ENCODE results near the gene DENND1A.

DNA sequence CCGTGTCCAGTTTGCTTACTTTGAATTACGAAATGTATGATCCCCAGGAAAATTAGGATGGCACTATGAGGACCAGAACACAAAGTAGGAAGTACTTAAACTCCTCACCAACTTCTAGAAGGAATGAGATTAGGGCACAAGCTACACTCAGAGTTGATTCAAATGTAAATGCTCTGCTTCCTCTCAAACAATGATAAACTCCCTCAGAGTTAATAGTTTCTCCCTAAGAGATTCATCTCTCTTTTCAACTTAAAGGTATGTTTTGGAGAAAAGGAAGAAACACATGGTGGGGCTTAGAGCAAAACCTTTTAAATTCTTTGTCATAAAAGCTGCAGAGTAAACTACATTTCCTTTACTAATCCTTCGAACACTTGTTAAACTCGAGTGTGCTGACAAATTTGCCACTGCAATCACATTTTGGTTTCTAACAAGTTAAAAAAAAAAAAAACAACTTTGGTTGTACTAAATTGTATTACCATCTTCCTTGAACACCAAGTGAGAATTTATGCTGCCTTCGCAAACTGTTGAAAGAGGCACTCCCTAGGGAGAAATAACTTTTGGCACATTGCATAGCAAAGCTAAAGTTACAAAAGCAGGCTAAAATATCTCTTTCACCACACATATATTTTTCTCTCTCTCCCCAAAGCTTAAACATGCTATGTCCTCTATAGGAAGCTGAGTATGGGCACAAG is 66.6 kb downstream of the DENND1A start:
- TF ChIP-seq NANOG (IDR thresholded peaks at IDR 0.05; ENCODE audit: borderline replicate concordance): peak; percentile 99
- TF ChIP-seq, protein P1, sequence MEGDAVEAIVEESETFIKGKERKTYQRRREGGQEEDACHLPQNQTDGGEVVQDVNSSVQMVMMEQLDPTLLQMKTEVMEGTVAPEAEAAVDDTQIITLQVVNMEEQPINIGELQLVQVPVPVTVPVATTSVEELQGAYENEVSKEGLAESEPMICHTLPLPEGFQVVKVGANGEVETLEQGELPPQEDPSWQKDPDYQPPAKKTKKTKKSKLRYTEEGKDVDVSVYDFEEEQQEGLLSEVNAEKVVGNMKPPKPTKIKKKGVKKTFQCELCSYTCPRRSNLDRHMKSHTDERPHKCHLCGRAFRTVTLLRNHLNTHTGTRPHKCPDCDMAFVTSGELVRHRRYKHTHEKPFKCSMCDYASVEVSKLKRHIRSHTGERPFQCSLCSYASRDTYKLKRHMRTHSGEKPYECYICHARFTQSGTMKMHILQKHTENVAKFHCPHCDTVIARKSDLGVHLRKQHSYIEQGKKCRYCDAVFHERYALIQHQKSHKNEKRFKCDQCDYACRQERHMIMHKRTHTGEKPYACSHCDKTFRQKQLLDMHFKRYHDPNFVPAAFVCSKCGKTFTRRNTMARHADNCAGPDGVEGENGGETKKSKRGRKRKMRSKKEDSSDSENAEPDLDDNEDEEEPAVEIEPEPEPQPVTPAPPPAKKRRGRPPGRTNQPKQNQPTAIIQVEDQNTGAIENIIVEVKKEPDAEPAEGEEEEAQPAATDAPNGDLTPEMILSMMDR (conservative IDR thresholded peaks at IDR 0.05; ENCODE audit: low read depth in 2 of 2): no peak
- no peak for TF ChIP-seq EZH2 (IDR thresholded peaks at IDR 0.05; ENCODE audit: low read depth, unreplicated experiment)
- no peak for TF ChIP-seq EZH2phosphoT487 (IDR thresholded peaks at IDR 0.05; ENCODE audit: unreplicated experiment)
- TF ChIP-seq, protein P2, sequence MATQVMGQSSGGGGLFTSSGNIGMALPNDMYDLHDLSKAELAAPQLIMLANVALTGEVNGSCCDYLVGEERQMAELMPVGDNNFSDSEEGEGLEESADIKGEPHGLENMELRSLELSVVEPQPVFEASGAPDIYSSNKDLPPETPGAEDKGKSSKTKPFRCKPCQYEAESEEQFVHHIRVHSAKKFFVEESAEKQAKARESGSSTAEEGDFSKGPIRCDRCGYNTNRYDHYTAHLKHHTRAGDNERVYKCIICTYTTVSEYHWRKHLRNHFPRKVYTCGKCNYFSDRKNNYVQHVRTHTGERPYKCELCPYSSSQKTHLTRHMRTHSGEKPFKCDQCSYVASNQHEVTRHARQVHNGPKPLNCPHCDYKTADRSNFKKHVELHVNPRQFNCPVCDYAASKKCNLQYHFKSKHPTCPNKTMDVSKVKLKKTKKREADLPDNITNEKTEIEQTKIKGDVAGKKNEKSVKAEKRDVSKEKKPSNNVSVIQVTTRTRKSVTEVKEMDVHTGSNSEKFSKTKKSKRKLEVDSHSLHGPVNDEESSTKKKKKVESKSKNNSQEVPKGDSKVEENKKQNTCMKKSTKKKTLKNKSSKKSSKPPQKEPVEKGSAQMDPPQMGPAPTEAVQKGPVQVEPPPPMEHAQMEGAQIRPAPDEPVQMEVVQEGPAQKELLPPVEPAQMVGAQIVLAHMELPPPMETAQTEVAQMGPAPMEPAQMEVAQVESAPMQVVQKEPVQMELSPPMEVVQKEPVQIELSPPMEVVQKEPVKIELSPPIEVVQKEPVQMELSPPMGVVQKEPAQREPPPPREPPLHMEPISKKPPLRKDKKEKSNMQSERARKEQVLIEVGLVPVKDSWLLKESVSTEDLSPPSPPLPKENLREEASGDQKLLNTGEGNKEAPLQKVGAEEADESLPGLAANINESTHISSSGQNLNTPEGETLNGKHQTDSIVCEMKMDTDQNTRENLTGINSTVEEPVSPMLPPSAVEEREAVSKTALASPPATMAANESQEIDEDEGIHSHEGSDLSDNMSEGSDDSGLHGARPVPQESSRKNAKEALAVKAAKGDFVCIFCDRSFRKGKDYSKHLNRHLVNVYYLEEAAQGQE (IDR thresholded peaks at IDR 0.05; ENCODE audit: unreplicated experiment): no peak
- 0 out of 2 replicates have a peak, but pooled peaks have one; percentile 35 for TF ChIP-seq CREB1 (CRISPR knock-in tag; IDR thresholded peaks at IDR 0.05; ENCODE audit: low read depth)
- TF ChIP-seq POLR2AphosphoS5 (IDR thresholded peaks at IDR 0.05; ENCODE audit: low read depth): peak; percentile 44; the same call in 1 of the 2 replicates
- TF ChIP-seq ZNF462 (CRISPR knock-in tag; IDR thresholded peaks at IDR 0.05): peak; percentile 61; the same call in 1 of the 2 replicates
- TF ChIP-seq, protein P3, sequence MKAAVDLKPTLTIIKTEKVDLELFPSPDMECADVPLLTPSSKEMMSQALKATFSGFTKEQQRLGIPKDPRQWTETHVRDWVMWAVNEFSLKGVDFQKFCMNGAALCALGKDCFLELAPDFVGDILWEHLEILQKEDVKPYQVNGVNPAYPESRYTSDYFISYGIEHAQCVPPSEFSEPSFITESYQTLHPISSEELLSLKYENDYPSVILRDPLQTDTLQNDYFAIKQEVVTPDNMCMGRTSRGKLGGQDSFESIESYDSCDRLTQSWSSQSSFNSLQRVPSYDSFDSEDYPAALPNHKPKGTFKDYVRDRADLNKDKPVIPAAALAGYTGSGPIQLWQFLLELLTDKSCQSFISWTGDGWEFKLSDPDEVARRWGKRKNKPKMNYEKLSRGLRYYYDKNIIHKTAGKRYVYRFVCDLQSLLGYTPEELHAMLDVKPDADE (IDR thresholded peaks at IDR 0.05): peak; percentile 49; the same call in 1 of the 2 replicates
- TF ChIP-seq STAT1 (IDR thresholded peaks at IDR 0.05; ENCODE audit: unreplicated experiment): no peak
- TF ChIP-seq JUNB (IDR thresholded peaks at IDR 0.05; ENCODE audit: unreplicated experiment): no peak
